Neural progenitor cell (in vitro differentiated cells): ENCODE results near the gene AHRR. TPM values are rescaled to one million over a fixed set of nuclear protein-coding genes. Genes with fewer than 3 reads are reported as not detected.

ENCODE experiments used
- DNase-seq: peaks from one replicate; pipeline ENCODE4 v3.0.0-alpha.2; 2016; ENCODE audit warnings: low spot score
- H2AFZ ChIP-seq: fragments of 200-600 bp; sonication (generic); replicated peaks from 2 replicates; pipeline ENCODE4 v1.6.1; 2016; ENCODE audit warnings: antibody characterized with exemption
- H3F3A ChIP-seq: fragments of 200-600 bp; sonication (generic); 2 replicates; pipeline ENCODE4 v1.6.1; 2016; ENCODE audit warnings: antibody characterized with exemption, low read depth
- H3K27ac ChIP-seq: fragments of 200-600 bp; sonication (generic); 2 replicates; pipeline ENCODE4 v1.5.1; 2016; ENCODE audit warnings: mild to moderate bottlenecking
- H3K27me3 ChIP-seq: fragments of 200-600 bp; sonication (generic); 2 replicates; pipeline ENCODE4 v1.6.1; 2016; ENCODE audit warnings: mild to moderate bottlenecking, moderate library complexity
- H3K36me3 ChIP-seq: fragments of 200-600 bp; sonication (generic); 2 replicates; pipeline ENCODE4 v1.5.1; 2016
- H3K4me1 ChIP-seq: fragments of 200-600 bp; sonication (generic); 2 replicates; pipeline ENCODE4 v1.6.1; 2016; ENCODE audit warnings: mixed run types
- H3K4me2 ChIP-seq: fragments of 200-600 bp; sonication (generic); 2 replicates; pipeline ENCODE4 v1.6.1; 2016
- H3K4me3 ChIP-seq: fragments of 200-600 bp; sonication (generic); 2 replicates; pipeline ENCODE4 v1.5.1; 2016
- H3K79me2 ChIP-seq: fragments of 200-600 bp; sonication (generic); 2 replicates; pipeline ENCODE4 v1.6.1; 2016; ENCODE audit warnings: low read depth
- H3K9ac ChIP-seq: fragments of 200-600 bp; sonication (generic); 2 replicates; pipeline ENCODE4 v1.6.1; 2016
- H3K9me3 ChIP-seq: fragments of 200-600 bp; sonication (generic); 2 replicates; pipeline ENCODE4 v1.5.1; 2016; ENCODE audit warnings: low read depth
- H4K20me1 ChIP-seq: fragments of 200-600 bp; sonication (generic); 2 replicates; pipeline ENCODE4 v1.6.1; 2016; ENCODE audit warnings: low read depth
- H3K27ac Mint-ChIP-seq: 3 replicates; pipeline ENCODE4 v1.8.0; 2021; ENCODE audit warnings: mixed read lengths
- H3K27me3 Mint-ChIP-seq: 2 replicates; pipeline ENCODE4 v1.8.0; 2022; ENCODE audit warnings: low read depth, mild to moderate bottlenecking, inconsistent platforms, moderate library complexity, mixed read lengths; ENCODE audit not compliant: insufficient read depth
- H3K36me3 Mint-ChIP-seq: 3 replicates; pipeline ENCODE4 v1.8.0; 2021; ENCODE audit warnings: mixed read lengths
- H3K4me1 Mint-ChIP-seq: 3 replicates; pipeline ENCODE4 v1.8.0; 2021; ENCODE audit warnings: mixed read lengths
- H3K4me3 Mint-ChIP-seq: 3 replicates; pipeline ENCODE4 v1.8.0; 2021; ENCODE audit warnings: mild to moderate bottlenecking, moderate library complexity, mixed read lengths
- H3K9me3 Mint-ChIP-seq: 3 replicates; pipeline ENCODE4 v1.8.0; 2020; ENCODE audit warnings: mixed read lengths
- EZH2 ChIP-seq: fragments of 200-600 bp; sonication (generic); IDR thresholded peaks from 2 replicates; pipeline ENCODE4 v1.6.1; 2017; ENCODE audit warnings: antibody characterized with exemption, mild to moderate bottlenecking, moderate library complexity
- EZH2phosphoT487 ChIP-seq: fragments of 200-600 bp; sonication (generic); IDR thresholded peaks from 2 replicates; pipeline ENCODE4 v1.6.1; 2017; ENCODE audit warnings: antibody characterized with exemption
- total RNA-seq: library from RNA; depleted of rRNA; stranded (reverse); fragments of >200 nt; gene quantifications from 2 replicates; pipeline ENCODE4 v1.2.3, GENCODE V29; 2015; ENCODE audit warnings: low replicate concordance
- TF ChIP-seq, protein P1 (sequence below): fragments of 200-600 bp; sonication (generic); IDR thresholded peaks from 2 replicates; pipeline ENCODE4 v1.5.1; 2017; ENCODE audit warnings: antibody characterized with exemption, mild to moderate bottlenecking

Gene AHRR
- total RNA-seq, 1 donor from 2014 or later, result 0.34 TPM

DNA sequence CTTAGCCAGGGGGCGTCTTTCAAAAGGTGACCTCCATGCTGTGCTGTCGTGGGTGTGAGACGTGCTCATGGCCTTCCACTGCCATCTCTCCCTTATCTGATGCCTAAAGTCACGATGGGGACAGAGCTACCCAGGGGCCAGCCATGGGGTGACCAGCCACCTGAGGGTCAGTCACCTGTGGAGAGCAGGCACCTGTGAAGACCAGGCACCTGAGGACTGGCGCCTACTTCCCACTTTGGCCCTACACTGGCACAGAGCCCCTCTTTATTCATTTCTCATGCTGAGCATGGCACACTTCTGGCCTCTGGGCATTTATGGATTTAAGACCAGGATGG, 115.1 kb downstream of the AHRR start:
- Mint-ChIP-seq H3K4me1 (peaks cover under 1% of the 10 kb centered on the region), H3K4me3 (no peak overlapping the region), H3K27me3 (no peaks in the 10 kb centered on the region), H3K27ac (no peak overlapping the region), H3K9me3 (no peaks in the 10 kb centered on the region), H3K36me3 (no peaks in the 10 kb centered on the region)
- Histone ChIP-seq H3K4me3 (no peak overlapping the region), H3K36me3 (no peaks in the 10 kb centered on the region), H2AFZ (no peak overlapping the region), H3K9ac (no peak overlapping the region), H4K20me1 (no peaks in the 10 kb centered on the region), H3K79me2 (no peaks in the 10 kb centered on the region), H3K27me3 (no peaks in the 10 kb centered on the region), H3K9me3 (no peaks in the 10 kb centered on the region), H3F3A (no peaks in the 10 kb centered on the region), H3K4me1 (no peaks in the 10 kb centered on the region), H3K27ac (no peak overlapping the region), H3K4me2 (no peak overlapping the region)
- TF ChIP-seq, protein P1, sequence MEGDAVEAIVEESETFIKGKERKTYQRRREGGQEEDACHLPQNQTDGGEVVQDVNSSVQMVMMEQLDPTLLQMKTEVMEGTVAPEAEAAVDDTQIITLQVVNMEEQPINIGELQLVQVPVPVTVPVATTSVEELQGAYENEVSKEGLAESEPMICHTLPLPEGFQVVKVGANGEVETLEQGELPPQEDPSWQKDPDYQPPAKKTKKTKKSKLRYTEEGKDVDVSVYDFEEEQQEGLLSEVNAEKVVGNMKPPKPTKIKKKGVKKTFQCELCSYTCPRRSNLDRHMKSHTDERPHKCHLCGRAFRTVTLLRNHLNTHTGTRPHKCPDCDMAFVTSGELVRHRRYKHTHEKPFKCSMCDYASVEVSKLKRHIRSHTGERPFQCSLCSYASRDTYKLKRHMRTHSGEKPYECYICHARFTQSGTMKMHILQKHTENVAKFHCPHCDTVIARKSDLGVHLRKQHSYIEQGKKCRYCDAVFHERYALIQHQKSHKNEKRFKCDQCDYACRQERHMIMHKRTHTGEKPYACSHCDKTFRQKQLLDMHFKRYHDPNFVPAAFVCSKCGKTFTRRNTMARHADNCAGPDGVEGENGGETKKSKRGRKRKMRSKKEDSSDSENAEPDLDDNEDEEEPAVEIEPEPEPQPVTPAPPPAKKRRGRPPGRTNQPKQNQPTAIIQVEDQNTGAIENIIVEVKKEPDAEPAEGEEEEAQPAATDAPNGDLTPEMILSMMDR, result no peak
- TF ChIP-seq EZH2 (no peak), EZH2phosphoT487 (no peak)
- DNase-seq, result no peak

DNA sequence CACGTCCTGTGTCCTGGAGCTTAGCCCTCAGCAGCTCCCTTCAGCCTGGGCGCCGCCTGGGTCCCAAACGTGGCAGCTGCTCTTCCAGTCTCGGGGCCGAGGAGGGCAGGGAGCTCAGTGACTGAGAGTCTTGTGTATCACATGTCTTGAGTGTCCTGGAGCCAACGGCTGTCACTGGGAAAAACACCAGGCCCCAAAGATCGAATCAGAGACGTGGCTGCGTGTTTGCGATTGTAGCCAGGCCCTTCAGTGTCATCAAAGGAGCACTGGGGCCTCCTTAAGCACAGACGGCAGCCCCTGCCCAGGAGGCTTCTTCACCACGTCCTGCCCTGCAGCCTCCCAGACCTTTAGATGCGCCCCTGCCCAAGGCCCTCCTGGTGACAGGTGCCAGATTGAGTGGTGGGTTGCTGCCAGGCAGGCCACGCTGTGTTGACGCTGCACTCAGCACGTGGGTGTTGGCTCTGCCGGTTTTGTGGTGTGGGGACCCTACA, 115.8 kb downstream of the AHRR start:
- Mint-ChIP-seq H3K9me3 (no peaks in the 10 kb centered on the region), H3K27ac (no peak overlapping the region), H3K4me3 (no peak overlapping the region), H3K4me1 (peaks cover 8% of the 10 kb centered on the region), H3K36me3 (no peaks in the 10 kb centered on the region), H3K27me3 (no peaks in the 10 kb centered on the region)
- Histone ChIP-seq H3K4me1 (peaks cover 4% of the 10 kb centered on the region), H2AFZ (no peak overlapping the region), H3K36me3 (no peaks in the 10 kb centered on the region), H3K4me3 (no peak overlapping the region), H3K79me2 (no peaks in the 10 kb centered on the region), H3K9ac (no peak overlapping the region), H4K20me1 (no peaks in the 10 kb centered on the region), H3K9me3 (no peaks in the 10 kb centered on the region), H3F3A (no peaks in the 10 kb centered on the region), H3K27me3 (no peaks in the 10 kb centered on the region), H3K27ac (no peak overlapping the region), H3K4me2 (no peak overlapping the region)
- DNase-seq, result no peak
- TF ChIP-seq EZH2phosphoT487 (no peak), EZH2 (no peak)
- TF ChIP-seq, protein P1, result no peak

DNA sequence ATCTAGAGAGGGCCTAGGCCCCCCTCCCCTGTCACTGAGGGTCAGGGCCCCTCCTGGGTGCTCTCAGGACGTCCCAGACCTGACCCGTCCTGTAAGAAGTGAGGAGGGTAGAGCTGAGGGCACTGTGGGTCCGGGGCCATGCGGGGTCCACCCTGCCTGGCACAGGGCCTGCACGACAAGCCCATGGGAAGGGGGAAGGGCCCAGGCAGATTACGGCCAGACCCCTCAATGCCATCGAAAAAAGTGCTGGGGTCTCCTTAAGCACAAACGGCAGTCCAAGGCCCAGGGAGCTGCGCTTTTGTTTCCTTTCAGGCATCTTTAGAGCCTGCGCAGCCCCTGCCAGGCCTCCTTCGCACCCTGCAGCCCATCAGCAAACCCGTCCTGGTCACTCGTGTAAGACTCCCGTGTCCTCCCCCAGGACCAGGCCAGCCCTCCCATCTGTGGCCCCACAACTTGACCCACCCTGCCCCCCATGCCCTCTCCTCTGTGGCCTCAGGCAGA, 117.0 kb downstream of the AHRR start:
- TF ChIP-seq EZH2phosphoT487 (no peak), EZH2 (no peak)
- TF ChIP-seq, protein P1, result no peak
- no peaks in the 10 kb centered on the region for H3K36me3 ChIP-seq
- H3K4me1 ChIP-seq, result peaks cover 6% of the 10 kb centered on the region
- H3K4me2 ChIP-seq, result no peak overlapping the region
- H3K4me1 Mint-ChIP-seq, result peaks cover 9% of the 10 kb centered on the region
- no peaks in the 10 kb centered on the region for H3K36me3 Mint-ChIP-seq
- H3F3A ChIP-seq, result no peaks in the 10 kb centered on the region
- H2AFZ ChIP-seq, result no peak overlapping the region
- H3K27me3 Mint-ChIP-seq, result peaks cover 2% of the 10 kb centered on the region
- H3K79me2 ChIP-seq, result peaks cover 4% of the 10 kb centered on the region
- H3K4me3 Mint-ChIP-seq, result no peak overlapping the region
- H3K4me3 ChIP-seq, result no peak overlapping the region
- H4K20me1 ChIP-seq, result no peaks in the 10 kb centered on the region
- DNase-seq, result no peak
- no peaks in the 10 kb centered on the region for H3K9me3 Mint-ChIP-seq
- H3K27me3 ChIP-seq, result no peaks in the 10 kb centered on the region
- no peak overlapping the region for H3K27ac ChIP-seq
- no peak overlapping the region for H3K9ac ChIP-seq
- no peaks in the 10 kb centered on the region for H3K9me3 ChIP-seq
- no peak overlapping the region for H3K27ac Mint-ChIP-seq
